Activated naive CD4-positive, alpha-beta T cell treated with anti-CD3 and anti-CD28 coated beads for 36 hours (primary cell): ENCODE results near the gene ADCY3. TPM values are rescaled to one million over a fixed set of nuclear protein-coding genes. Genes with fewer than 3 reads are reported as not detected.

Experiments
- CTCF ChIA-PET: fragments of 350-600 bp; sonication (Branson Sonifier 250); formaldehyde crosslinking; loops from one replicate; lab custom pipeline; 2021; ENCODE audit warnings: antibody characterized with exemption; lab: Charles Lee
- DNase-seq: peaks from one replicate; pipeline ENCODE4 v3.0.0-alpha.2; 2020
- H3K27ac Mint-ChIP-seq: one replicate; pipeline ENCODE4 v1.8.0; 2021; ENCODE audit warnings: mild to moderate bottlenecking, mixed read lengths
- H3K27me3 Mint-ChIP-seq: one replicate; pipeline ENCODE4 v1.8.0; 2021; ENCODE audit warnings: low read depth, mixed read lengths
- H3K36me3 Mint-ChIP-seq: one replicate; pipeline ENCODE4 v1.8.0; 2021; ENCODE audit warnings: low read depth, mixed read lengths
- H3K4me1 Mint-ChIP-seq: one replicate; pipeline ENCODE4 v1.8.0; 2021; ENCODE audit warnings: low read depth, mixed read lengths
- H3K4me3 Mint-ChIP-seq: one replicate; pipeline ENCODE4 v1.8.0; 2021; ENCODE audit warnings: mild to moderate bottlenecking, moderate library complexity, mixed read lengths
- H3K9me3 Mint-ChIP-seq: one replicate; pipeline ENCODE4 v1.8.0; 2021; ENCODE audit warnings: mixed read lengths
- intact Hi-C: fragments of 100-400 bp; cut with micrococcal nuclease; formaldehyde crosslinking; loops from one replicate; pipeline ENCODE4 v1.15.1; 2023
- total RNA-seq, 2 experiments: library from RNA; stranded (reverse); gene quantifications; one replicate each; pipeline ENCODE4 v1.2.3, GENCODE V29; 2021

Gene ADCY3
- total RNA-seq, 2 experiments from 2014 or later, result 44.8 to 49.9 TPM

DNA sequence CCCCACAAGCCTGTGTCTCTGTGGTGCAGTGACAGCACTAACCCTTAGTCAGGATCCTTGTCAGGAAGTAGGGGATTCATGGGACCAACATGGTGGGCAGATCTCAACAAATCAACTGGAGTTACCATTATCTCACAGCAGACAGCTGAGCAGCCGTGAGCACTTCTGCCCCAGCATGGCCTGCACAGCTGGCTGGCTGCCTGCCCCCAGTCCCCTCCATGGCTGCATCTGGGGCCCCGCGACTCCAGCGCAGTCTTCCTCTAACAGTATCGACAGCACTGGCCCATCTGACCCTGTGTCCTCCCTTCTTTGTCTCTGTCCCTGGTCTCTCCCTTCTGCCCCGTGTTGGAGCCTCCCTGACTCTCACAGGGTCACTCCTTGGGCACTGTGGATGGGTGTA lies 4.7 kb upstream of the ADCY3 start:
- CTCF ChIA-PET, result no interaction called here
- H3K9me3 Mint-ChIP-seq, result no peaks in the 10 kb centered on the region
- DNase-seq, result no peak
- H3K4me3 Mint-ChIP-seq, result no peak overlapping the region
- H3K27me3 Mint-ChIP-seq, result no peaks in the 10 kb centered on the region
- H3K4me1 Mint-ChIP-seq, result peaks cover 6% of the 10 kb centered on the region
- no peaks in the 10 kb centered on the region for H3K36me3 Mint-ChIP-seq
- intact Hi-C loops, result loop anchor here (10.0 kb wide), 1 partner anchor 350 kb away; no protein-coding TSS in a partner anchor
- H3K27ac Mint-ChIP-seq, result no peak overlapping the region

DNA sequence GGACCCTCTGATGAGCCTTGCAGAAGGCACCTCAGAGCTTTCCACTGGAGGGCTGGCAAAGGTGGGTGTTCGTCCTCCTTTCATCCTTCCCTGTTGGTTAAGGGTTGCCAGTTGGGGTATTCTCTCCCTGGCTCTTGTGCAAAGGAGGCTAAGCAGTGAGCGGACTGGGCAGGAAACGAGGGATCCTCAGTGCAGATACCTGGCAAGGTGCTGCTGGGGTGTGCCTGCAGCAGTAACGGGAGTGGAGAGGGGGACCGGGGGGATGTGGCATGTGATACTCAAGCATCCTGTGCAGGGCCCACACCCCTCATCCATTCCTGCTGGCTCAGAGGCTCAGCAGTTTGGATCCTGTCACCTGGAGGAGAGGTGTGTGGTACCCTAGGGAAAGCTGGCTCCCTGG lies 4.2 kb upstream of the ADCY3 start:
- intact Hi-C loops, result loop anchor here (10.0 kb wide), 1 partner anchor 349 kb away; no protein-coding TSS in a partner anchor

DNA sequence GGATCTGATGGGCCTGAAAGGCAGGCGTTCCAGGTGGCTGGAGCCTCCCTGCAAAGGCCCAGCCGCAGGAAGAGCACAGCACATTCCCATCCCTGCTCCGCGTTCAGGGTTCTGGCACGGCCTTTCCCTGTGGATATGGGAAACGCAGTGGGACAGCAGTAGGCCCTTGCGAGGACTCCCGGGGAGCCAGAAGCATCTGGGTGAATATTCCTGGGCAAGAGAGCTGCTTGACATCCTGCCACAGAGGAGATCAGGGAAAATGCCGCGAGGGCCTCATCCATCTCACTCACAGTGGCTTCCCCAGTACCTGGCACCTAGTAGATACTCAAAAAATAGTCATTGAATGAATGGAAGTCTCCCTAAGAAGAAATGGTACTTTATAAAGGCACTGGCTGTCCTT lies 3.1 kb upstream of the ADCY3 start:
- intact Hi-C loops, result loop anchor here (10.0 kb wide), 1 partner anchor 348 kb away; no protein-coding TSS in a partner anchor
- DNase-seq, result no peak
- Mint-ChIP-seq H3K27ac (no peak overlapping the region), H3K4me3 (no peak overlapping the region), H3K9me3 (no peaks in the 10 kb centered on the region), H3K27me3 (no peaks in the 10 kb centered on the region), H3K4me1 (peaks cover 16% of the 10 kb centered on the region), H3K36me3 (peaks cover 9% of the 10 kb centered on the region)
- CTCF ChIA-PET, result interaction anchor here (0.6 kb wide), 2 partner anchors 47 to 996 kb away, joined by 3 to 4 read pairs; partner anchors contain the start of gene ATAD2B

More for the DNA sequence above, 4.2 kb upstream of the ADCY3 start:
- no peaks in the 10 kb centered on the region for H3K27me3 Mint-ChIP-seq
- CTCF ChIA-PET, result no interaction called here
- peaks cover 7% of the 10 kb centered on the region for H3K4me1 Mint-ChIP-seq
- H3K9me3 Mint-ChIP-seq, result no peaks in the 10 kb centered on the region
- no peak overlapping the region for H3K27ac Mint-ChIP-seq
- no peak overlapping the region for H3K4me3 Mint-ChIP-seq
- no peak for DNase-seq
- peaks cover under 1% of the 10 kb centered on the region for H3K36me3 Mint-ChIP-seq

DNA sequence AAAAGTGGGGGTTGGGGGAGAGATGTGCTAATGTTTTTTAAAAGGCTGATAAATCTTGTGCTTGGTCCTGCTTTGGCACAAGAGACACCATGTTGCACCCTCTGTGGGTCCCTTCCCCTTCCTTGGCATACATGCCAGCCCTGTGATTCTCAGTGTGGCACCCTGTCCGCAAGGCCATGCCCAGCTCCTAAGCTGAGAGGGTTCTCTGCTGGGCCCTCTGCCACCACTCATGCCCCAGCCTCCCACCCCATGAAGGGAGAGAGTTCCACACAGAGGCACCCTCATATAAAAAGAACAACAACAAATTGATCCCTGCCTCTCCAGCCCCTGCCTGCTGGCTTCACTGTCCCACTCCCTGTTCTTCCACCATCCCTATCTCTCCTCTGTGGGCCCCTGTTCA lies 2.5 kb upstream of the ADCY3 start:
- peaks cover 14% of the 10 kb centered on the region for H3K36me3 Mint-ChIP-seq
- H3K4me1 Mint-ChIP-seq, result peaks cover 21% of the 10 kb centered on the region
- no peak overlapping the region for H3K4me3 Mint-ChIP-seq
- intact Hi-C loops, result loop anchor here (10.0 kb wide), 1 partner anchor 348 kb away; no protein-coding TSS in a partner anchor
- no peaks in the 10 kb centered on the region for H3K27me3 Mint-ChIP-seq
- no peaks in the 10 kb centered on the region for H3K9me3 Mint-ChIP-seq
- no peak for DNase-seq
- H3K27ac Mint-ChIP-seq, result no peak overlapping the region
- CTCF ChIA-PET, result no interaction called here

DNA sequence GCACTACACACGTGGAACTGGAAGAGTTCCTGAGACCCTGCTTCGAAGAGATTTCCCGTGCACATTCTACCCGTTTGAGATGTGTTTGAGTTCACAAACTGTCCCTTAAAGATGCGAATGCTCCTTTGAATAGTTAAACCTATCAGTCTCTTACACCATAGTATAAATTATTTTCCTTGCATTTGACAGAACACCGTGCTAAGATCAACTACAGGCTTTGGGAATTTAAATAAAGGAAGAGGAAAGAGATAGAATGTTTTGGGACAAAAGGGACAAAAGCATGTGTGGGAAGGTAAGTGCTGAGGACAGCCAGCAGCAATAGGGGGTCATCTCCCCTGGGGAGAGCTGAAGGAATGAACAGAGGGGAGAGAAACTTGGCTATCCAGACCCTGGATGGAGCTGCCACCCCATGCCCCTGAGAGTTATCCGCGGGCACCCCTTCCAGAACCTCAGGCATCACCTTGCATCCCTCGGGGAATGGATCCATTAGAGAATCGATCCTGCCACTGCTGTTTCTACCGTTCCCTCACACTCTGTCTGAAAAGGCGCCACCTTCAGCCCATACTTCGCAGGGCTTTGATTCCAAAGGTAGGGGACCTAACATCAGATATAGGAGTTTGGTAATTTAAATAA lies 888 bp upstream of the ADCY3 start:
- peaks cover 19% of the 10 kb centered on the region for H3K36me3 Mint-ChIP-seq
- CTCF ChIA-PET, result no interaction called here
- intact Hi-C loops, result loop anchor here (1.0 to 10.0 kb wide), 3 partner anchors 50 to 346 kb away; partner anchors contain the start of genes DNAJC27 and EFR3B
- H3K27me3 Mint-ChIP-seq, result no peaks in the 10 kb centered on the region
- H3K27ac Mint-ChIP-seq, result peak overlapping the region; percentile 26
- DNase-seq, result peak; percentile 49
- H3K4me1 Mint-ChIP-seq, result peaks cover 30% of the 10 kb centered on the region
- H3K4me3 Mint-ChIP-seq, result peak overlapping the region; percentile 69
- H3K9me3 Mint-ChIP-seq, result no peaks in the 10 kb centered on the region

DNA sequence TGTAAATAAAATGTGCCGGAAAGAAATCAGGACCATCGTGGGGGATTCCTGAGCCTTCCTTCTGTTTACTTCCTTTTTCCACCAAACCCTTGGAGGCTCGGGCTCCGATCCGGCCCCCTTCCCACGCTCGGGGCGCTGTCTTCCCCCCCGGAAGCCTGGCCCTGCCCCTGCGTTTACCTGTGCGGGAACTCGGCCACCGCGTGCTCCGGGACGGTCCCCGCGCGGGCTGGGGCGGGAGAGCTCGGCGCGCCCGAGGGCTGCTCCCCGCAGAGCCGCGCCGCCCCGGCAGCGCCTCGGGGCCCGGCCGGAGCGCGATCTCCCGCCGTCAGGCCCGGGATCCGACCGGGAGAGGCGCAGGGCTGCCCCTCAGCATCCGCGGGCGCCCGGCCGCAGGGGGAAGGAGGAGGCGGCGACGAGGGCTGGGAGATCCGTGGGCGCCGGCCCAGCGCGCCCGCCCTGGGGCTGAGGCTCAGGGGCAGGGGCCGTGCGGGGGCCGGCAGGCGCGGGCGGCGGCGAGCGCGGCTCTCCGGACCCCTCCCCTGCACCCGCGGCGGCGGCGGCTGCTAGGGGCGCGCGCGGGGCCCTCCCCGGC lies 435 bp downstream of the ADCY3 start:
- H3K4me3 Mint-ChIP-seq, result peak overlapping the region; percentile 95
- H3K36me3 Mint-ChIP-seq, result peaks cover 25% of the 10 kb centered on the region
- DNase-seq, result peak; percentile 42
- H3K9me3 Mint-ChIP-seq, result no peaks in the 10 kb centered on the region
- H3K27ac Mint-ChIP-seq, result peak overlapping the region; percentile 86
- CTCF ChIA-PET, result no interaction called here
- intact Hi-C loops, result loop anchor here (1.0 to 10.0 kb wide), 5 partner anchors 52 to 509 kb away; partner anchors contain the start of genes CENPO, DNAJC27, EFR3B and PTRHD1
- no peaks in the 10 kb centered on the region for H3K27me3 Mint-ChIP-seq
- peaks cover 32% of the 10 kb centered on the region for H3K4me1 Mint-ChIP-seq

DNA sequence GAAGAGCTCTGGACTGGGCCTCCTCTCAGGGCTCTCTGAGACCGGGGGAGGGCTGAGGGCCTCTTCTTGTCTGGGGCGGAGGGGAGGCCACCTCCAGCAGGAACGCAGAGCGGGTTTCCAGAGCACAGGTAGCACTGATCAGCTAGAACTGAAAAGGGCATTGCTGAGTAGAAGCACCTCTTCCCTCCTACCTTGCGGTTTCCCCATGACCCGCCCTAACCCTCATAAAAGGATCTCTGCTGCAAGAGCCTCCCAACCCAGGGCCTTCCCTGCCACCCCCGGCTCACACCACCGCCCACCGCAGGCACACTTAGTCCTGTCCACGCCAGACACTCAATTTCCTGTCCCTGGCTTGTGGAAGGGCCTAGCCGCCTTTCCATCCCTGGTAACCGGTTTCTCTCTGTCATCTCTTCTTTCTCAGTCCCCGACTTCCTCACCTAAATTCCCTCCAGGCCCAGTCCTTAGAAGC lies 966 bp downstream of the ADCY3 start:
- peak; percentile 79 for DNase-seq
- CTCF ChIA-PET, result interaction anchor here (0.6 kb wide), 1 partner anchor 96 kb away, joined by 3 read pairs; no protein-coding TSS in a partner anchor
- Mint-ChIP-seq H3K4me1 (peaks cover 33% of the 10 kb centered on the region), H3K9me3 (no peaks in the 10 kb centered on the region), H3K27ac (peak overlapping the region; percentile 86), H3K36me3 (peaks cover 28% of the 10 kb centered on the region), H3K4me3 (peak overlapping the region; percentile 95), H3K27me3 (no peaks in the 10 kb centered on the region)
- intact Hi-C loops, result loop anchor here (1.0 to 2.0 kb wide), 2 partner anchors 126 to 508 kb away; partner anchors contain the start of genes CENPO and PTRHD1

DNA sequence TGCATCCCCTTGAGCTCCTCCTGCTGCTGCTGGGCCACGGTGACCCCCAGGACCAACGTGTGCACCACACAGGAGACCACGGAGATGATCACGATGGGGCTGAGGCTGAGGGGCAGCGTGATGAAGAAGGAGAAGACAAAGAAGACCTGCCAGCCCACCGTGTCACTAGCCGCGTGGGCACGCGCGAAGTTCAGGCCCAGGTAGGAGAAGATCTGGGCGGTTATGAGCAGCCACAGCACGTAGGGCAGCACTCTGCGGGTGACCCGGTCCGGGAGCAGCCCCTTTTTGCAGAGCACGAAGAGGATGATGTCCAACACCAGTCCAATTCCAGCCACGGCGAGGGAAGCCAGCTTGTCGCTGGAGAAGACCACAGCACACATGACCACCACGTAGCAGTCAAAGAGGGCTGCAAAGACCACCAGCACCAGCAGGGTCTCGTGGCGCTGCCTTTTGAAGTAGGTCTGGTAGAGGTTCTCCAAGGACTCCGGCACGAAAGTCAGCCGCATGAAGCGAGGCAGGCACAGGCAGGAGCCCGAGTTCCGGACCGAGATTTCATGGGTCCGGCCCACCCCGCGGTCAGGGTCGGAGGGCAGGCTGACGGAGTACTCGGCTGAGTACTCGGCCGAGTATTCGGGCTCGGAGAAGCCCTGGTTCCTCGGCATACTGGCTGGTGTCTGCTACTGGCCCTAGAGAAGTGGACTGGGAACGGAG lies 1.6 kb downstream of the ADCY3 start:
- Mint-ChIP-seq H3K4me3 (peak overlapping the region; percentile 95), H3K27me3 (no peaks in the 10 kb centered on the region), H3K4me1 (peaks cover 33% of the 10 kb centered on the region), H3K36me3 (peaks cover 30% of the 10 kb centered on the region), H3K9me3 (no peaks in the 10 kb centered on the region), H3K27ac (no peak overlapping the region)
- no peak for DNase-seq
- CTCF ChIA-PET, result interaction anchor here (0.6 kb wide), 1 partner anchor 95 kb away, joined by 3 read pairs; no protein-coding TSS in a partner anchor
- intact Hi-C loops, result loop anchor here (1.0 to 2.0 kb wide), 2 partner anchors 125 to 508 kb away; partner anchors contain the start of genes CENPO and PTRHD1

DNA sequence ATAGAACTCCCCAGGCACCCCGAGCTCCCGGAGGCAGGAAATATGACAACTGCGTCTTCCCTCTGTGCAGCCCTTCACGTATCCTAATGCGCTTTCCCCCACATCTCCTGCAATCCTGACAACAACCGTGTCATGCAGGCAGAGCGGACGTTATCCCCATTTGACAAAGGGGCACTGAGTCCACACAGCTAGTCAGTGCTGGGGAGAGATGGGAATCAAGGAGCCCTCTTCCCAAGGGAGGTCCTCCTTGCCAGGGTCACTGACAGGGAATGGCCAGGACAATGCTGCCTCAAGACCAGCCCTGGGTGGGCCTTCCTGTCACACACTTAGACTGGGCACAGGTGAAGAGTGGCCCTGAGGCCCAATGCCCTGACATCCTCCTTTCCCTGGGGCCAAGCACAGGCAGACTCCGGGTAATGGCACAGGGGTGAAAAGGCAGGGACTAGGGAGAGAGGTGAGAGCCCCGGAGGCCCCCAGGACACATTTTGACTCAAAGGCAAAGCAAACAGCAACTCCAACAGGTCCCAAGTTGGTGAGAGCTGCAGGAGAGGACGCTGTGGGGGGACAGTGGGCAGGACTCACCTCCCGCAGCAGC lies 2.2 kb downstream of the ADCY3 start:
- Mint-ChIP-seq H3K4me1 (peaks cover 33% of the 10 kb centered on the region), H3K9me3 (no peaks in the 10 kb centered on the region), H3K4me3 (peak overlapping the region; percentile 95), H3K36me3 (peaks cover 34% of the 10 kb centered on the region), H3K27ac (no peak overlapping the region), H3K27me3 (no peaks in the 10 kb centered on the region)
- no peak for DNase-seq
- intact Hi-C loops, result loop anchor here (2.0 kb wide), 1 partner anchor 507 kb away; no protein-coding TSS in a partner anchor
- CTCF ChIA-PET, result no interaction called here

DNA sequence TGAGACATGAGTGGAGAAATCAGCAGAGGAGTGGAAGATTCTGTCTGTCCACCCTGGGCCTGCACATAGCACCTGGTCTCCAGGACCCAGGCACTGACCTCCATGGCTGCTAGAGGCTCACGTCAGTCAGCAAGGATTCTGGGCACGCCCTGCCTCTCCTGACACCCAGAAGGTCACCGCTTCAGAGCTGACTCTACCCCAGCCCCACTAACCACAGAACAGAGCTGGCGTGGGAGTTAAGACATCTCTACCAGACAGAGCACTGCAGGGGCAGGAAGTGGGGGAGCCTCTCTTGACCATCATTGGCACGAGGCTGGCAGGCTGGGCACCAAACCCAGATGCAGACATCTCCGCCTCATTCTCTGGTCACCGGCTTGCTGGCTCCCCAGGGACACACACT lies 3.0 kb downstream of the ADCY3 start:
- Mint-ChIP-seq H3K4me1 (peaks cover 33% of the 10 kb centered on the region), H3K27me3 (no peaks in the 10 kb centered on the region), H3K27ac (no peak overlapping the region), H3K4me3 (peak overlapping the region; percentile 3), H3K36me3 (peaks cover 38% of the 10 kb centered on the region), H3K9me3 (no peaks in the 10 kb centered on the region)
- CTCF ChIA-PET, result no interaction called here
- intact Hi-C loops, result no loop called here
- no peak for DNase-seq

DNA sequence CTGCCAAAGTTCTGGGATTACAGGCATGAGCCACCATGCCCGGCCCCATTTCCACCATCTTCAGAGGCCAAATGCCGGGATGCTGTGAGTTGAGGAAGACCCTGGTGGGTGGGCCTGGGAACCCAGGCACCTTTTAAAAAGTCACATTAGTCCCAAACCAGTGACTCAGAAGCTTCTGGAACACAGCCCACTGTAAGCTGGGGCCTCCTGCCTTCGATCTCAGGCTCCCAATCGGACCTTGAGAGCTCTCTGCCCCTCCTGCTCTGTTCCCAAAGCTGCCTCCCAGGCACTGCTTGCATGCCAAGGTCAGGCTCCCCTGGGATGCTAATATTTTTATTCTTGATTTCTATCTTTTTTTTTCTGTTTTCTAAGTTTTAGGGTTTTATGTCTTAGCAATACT lies 4.2 kb downstream of the ADCY3 start:
- no peak overlapping the region for H3K27ac Mint-ChIP-seq
- H3K4me3 Mint-ChIP-seq, result no peak overlapping the region
- intact Hi-C loops, result no loop called here
- H3K36me3 Mint-ChIP-seq, result peaks cover 45% of the 10 kb centered on the region
- CTCF ChIA-PET, result no interaction called here
- H3K27me3 Mint-ChIP-seq, result no peaks in the 10 kb centered on the region
- peaks cover 29% of the 10 kb centered on the region for H3K4me1 Mint-ChIP-seq
- no peak for DNase-seq
- no peaks in the 10 kb centered on the region for H3K9me3 Mint-ChIP-seq

DNA sequence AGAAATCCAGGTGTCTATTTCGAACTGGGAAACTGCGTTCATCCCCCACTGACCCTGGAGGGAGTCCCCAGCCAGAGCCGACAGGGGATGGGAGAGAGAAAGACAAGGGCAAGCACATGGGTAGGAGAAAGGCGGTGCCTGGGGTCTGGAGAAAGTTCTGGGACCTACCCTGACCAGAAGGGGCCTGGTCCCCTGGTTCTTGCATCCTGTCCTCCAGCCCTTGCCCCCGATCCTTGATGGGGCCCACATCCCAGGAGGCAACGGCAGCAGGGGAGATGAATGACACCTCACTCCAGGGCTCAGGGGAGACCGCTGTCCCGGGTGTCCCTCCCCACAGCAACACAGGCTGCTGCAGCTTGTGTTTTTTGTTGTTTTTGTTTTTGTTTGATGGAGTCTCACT lies 4.9 kb downstream of the ADCY3 start:
- Mint-ChIP-seq H3K27ac (no peak overlapping the region), H3K36me3 (peaks cover 52% of the 10 kb centered on the region)

More for the DNA sequence above, 4.9 kb downstream of the ADCY3 start:
- Mint-ChIP-seq H3K4me3 (no peak overlapping the region), H3K4me1 (peaks cover 26% of the 10 kb centered on the region), H3K27me3 (no peaks in the 10 kb centered on the region), H3K9me3 (no peaks in the 10 kb centered on the region)
- DNase-seq, result no peak
- CTCF ChIA-PET, result no interaction called here
- intact Hi-C loops, result no loop called here
